GM18505 (cell line): ENCODE measurements around the gene CADPS.

ENCODE experiments used
- ATAC-seq: cut with Tn5 transposase; IDR thresholded peaks from one replicate; pipeline ENCODE4 v1.9.1; 2021; ENCODE audit not compliant: unreplicated experiment
- POLR2A ChIP-seq: IDR thresholded peaks from 4 replicates; pipeline ENCODE4 v1.6.1; 2011; ENCODE audit warnings: borderline replicate concordance; ENCODE audit not compliant: insufficient read depth, insufficient read length; ENCODE audit errors: extremely low read depth

CADPS gene

GRCh38 chr3:62548528-62549205 is 326.5 kb downstream of the CADPS start:
- no peak for ATAC-seq
- TF ChIP-seq POLR2A = no peak

- no peak for TF ChIP-seq POLR2A
- no peak for ATAC-seq
Observed at GRCh38 chr3:62546266-62546665, 328.9 kb downstream of the CADPS start.

GRCh38 chr3:62542185-62542584 is 333.0 kb downstream of the CADPS start:
- no peak for TF ChIP-seq POLR2A
- no peak for ATAC-seq

- no peak for ATAC-seq
- no peak for TF ChIP-seq POLR2A
Observed at GRCh38 chr3:62539762-62540161, 335.5 kb downstream of the CADPS start.

- ATAC-seq = no peak
- TF ChIP-seq POLR2A = no peak
Observed at GRCh38 chr3:62538691-62539356, 336.4 kb downstream of the CADPS start.

- TF ChIP-seq POLR2A = no peak
- ATAC-seq = no peak
Observed at GRCh38 chr3:62534326-62534725, 340.9 kb downstream of the CADPS start.

- ATAC-seq = no peak
- no peak for TF ChIP-seq POLR2A
Observed at GRCh38 chr3:62532796-62533195, 342.4 kb downstream of the CADPS start.

GRCh38 chr3:62531981-62532380 is 343.2 kb downstream of the CADPS start:
- ATAC-seq = no peak
- TF ChIP-seq POLR2A = no peak

- ATAC-seq = no peak
- no peak for TF ChIP-seq POLR2A
Observed at GRCh38 chr3:62531493-62531892, 343.7 kb downstream of the CADPS start.

- ATAC-seq = no peak
- no peak for TF ChIP-seq POLR2A
Observed at GRCh38 chr3:62529230-62529629, 346.0 kb downstream of the CADPS start.

GRCh38 chr3:62527474-62527873 is 347.7 kb downstream of the CADPS start:
- ATAC-seq = no peak
- no peak for TF ChIP-seq POLR2A

GRCh38 chr3:62525281-62525680 is 349.9 kb downstream of the CADPS start:
- no peak for ATAC-seq

GRCh38 chr3:62523672-62524071 is 351.5 kb downstream of the CADPS start:
- no peak for ATAC-seq
- TF ChIP-seq POLR2A = no peak

More at GRCh38 chr3:62525281-62525680, 349.9 kb downstream of the CADPS start:
- no peak for TF ChIP-seq POLR2A

GRCh38 chr3:62521464-62522105 is 353.6 kb downstream of the CADPS start:
- TF ChIP-seq POLR2A = no peak
- no peak for ATAC-seq
